Activated CD4-positive, alpha-beta T cell treated with anti-CD3 and anti-CD28 coated beads, Interleukin-2, amount 50 U/mL, for 4 hours (primary cell): ENCODE data around the gene POSTN.

Experiments
- DNase-seq, 2 experiments: peaks; one replicate each; pipeline ENCODE4 v3.0.0-alpha.2; 2020

Gene POSTN, protein sequence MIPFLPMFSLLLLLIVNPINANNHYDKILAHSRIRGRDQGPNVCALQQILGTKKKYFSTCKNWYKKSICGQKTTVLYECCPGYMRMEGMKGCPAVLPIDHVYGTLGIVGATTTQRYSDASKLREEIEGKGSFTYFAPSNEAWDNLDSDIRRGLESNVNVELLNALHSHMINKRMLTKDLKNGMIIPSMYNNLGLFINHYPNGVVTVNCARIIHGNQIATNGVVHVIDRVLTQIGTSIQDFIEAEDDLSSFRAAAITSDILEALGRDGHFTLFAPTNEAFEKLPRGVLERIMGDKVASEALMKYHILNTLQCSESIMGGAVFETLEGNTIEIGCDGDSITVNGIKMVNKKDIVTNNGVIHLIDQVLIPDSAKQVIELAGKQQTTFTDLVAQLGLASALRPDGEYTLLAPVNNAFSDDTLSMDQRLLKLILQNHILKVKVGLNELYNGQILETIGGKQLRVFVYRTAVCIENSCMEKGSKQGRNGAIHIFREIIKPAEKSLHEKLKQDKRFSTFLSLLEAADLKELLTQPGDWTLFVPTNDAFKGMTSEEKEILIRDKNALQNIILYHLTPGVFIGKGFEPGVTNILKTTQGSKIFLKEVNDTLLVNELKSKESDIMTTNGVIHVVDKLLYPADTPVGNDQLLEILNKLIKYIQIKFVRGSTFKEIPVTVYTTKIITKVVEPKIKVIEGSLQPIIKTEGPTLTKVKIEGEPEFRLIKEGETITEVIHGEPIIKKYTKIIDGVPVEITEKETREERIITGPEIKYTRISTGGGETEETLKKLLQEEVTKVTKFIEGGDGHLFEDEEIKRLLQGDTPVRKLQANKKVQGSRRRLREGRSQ

DNA sequence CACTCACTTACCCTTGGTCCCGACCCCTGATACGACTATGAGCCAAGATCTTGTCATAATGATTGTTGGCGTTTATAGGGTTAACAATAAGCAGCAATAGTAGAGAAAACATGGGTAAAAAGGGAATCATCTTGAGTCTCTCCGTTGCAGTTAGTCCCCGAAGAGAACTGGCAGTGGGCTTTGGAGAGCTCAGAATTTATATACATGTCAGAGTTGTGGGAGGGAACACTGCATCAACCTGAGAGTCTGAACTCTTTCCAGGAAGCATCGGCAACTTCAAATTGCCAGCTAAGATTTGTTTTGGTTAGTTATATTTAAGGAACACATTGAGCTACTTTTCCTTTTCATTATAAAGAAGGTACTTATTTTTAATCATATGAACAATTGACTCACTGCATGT is at the start of gene POSTN:
Gene POSTN, minus strand, starts transcription at position 172 of the 400 bp plus-strand sequence. Its CDS starts 42 bp downstream, at position 130.
- no peak for DNase-seq

DNA sequence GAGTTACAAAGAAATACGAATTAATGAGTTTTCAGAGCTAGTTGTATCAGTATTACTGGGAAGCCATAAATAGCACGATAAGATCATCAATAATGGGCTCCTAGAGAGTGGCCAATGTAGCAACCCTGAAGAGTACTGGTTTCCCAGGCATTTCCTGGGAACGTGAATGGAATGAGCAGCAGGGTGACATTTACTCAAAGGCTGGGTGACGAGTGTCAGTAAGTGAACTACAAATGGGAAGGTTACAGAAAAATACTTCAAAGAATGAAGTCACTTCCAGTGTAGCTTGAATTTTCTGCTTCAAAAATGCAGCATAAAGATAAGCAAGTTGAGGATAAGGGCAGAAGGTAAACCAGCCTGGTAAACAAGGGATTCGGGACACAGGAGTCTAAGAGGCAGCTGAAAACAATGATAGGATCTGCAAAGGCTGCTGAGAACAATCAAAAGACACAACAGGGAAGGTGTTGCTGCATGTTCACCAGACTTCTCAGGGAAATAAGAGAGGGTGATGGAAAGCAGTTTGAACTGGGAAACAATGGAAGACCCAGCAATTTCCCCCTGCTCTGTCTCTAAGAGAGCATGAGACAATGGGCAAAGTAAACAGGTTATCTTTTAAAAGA is 48.6 kb upstream of the POSTN start:
- DNase-seq = no peak

DNA sequence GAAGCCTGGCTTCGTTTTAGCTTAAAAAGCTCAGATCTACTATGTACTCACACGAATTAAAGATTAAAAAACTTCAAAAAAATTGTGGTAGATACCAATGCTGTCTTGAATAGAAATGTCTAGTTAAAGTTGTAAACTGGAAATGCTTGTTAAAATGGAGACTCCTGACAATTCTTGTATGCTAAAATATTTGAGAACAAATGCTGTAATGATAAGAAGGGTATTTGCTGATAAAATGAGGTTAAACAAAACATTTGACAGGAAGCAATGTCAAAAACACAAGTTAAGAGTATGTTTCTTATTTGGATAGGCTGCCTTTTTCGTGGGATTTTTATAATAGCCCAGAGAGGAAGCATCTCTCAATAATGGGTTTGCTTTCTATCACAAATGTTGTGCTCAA is 48.0 kb upstream of the POSTN start:
- no peak for DNase-seq

DNA sequence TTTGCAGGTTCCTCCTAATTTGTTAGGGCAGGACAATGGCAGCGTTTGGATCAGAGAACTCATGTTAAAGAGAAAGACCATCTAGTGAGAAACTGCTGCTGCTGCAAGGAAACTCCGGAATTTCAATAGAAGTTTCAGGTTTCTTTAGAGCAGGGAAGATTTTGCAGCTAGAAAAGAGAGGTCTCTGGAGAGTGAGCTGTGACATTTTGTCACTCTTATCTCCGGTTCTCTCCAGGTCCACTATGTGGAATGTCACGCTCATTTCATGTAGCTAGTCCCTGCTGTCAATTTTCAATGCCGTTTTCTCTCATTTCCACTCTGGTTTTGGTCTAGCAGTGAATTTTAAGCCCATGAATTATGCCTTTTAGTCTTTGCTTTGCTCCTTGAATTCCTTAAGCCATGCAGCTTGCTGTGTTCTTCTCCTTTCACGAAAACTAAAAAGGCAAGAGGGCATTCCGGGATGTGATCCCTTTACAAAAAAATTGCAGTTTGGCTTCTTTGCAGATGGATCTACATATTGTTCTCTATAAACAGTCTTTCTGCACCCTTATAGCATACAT is 46.7 kb upstream of the POSTN start:
- no peak for DNase-seq

DNA sequence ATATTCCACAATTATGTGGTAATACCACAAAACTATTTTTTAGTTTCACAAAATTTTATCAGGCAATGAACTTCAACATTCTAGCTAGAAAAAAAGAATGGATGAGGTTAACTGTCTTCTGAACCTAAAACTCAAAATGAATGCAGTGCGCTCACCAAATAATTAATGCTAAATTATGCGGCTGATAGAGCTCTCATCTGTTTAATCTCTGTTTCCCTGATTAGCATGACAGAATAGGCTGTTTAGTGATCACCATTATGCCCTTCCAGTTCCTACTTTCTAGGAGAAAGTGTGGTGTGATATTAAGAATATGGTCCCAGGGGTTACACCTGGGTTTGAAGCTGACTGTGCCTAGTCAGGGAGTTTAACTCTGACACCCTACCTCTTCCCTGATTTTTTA is 42.8 kb upstream of the POSTN start:
- no peak for DNase-seq

DNA sequence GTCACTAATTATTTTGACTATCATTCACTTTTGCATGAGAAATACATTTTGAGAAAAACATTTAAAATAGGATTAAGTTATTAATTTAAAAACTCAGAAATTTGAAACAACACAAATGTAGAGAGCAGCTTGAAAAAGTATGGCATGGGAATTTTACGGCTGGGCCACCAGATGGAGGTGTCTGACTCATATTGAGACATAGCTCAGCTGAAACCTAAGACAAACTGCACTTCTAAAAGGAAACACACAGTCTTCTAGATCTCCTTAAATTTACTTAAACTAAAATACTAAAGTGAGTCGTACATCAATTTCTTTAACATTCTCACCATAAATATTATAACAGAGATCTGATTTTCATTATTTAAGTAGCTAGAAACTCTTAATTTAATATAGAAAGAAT is 41.9 kb upstream of the POSTN start:
- DNase-seq = no peak

DNA sequence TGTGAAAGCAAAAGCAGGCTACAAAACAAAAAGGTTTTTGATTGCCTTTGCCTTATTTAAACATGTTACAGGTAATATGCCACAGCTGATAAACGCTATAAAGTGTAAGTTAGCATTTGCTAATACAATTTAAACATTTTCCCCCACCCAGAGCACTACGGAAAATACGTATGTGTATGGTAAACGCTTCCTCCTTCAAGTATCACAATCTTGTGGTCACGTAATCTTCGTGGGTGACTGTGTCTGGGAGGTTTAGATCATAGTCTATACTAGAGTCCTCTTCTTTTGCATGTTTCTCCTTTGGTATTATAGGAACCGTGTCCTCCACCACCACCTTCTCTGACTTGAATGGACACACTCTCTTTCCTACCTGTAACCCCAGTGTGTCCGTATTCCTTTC is 38.1 kb upstream of the POSTN start:
- no peak for DNase-seq

DNA sequence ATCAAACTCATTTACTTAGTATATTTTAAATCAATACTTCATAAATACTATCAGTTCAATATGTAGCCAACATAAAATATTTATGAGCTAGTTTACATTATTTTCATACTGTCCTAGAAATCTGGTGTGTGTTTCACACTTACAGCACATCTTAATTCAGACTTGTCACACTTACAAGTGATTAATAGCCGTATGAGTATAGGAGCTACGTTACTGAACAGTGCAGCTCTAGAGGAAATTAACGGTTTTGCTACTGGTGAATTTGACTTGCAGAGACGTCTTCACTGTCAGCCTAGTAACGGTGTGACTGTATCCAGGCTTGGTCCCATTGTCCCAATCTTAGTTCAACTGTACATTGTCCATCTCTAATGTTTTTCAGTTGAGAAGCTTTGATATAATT is 33.7 kb upstream of the POSTN start:
- DNase-seq = no peak

DNA sequence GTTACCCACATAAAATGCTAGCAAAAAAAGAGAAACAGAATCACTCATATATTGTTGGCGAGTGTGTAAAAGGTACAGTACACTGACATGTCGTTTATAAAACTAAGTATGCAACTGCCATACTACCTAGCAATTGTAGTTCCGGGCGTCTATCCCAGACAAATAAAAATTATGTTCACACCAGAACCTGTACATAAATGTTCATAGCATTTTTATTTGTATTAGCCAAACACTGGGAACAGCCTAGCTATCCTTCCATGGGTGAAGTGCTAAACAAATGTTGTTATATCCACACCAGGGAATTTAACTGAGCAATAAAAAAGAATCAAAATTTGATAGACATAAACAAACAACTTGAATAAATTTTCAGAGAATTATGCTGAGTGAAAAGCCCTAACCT is 28.9 kb upstream of the POSTN start:
- no peak for DNase-seq

DNA sequence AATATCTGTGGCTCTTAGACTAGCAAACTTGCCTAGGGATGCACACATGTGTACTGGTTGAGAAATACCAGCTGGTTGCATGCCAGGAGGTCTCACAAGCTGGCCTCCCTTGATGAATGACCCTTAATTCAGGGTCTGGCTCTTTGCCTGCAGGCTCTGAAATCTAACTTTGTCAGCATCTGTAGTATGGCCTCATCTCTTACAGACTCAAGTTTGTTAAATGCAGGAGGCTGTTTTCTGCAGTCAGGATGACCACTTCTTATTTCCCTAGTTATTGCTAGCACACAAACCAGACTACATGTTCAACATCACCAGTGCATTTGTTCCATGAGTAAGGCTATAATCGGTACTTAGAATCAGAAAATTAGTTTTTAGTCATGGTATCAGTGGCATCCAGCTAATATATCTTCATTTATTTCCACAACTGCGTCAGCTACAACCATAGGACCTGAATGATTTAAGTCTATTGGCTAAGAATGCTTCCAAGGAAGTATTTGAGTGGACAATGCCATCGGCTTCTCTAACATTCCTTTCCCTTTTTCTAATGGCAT is 23.3 kb upstream of the POSTN start:
- DNase-seq = no peak

DNA sequence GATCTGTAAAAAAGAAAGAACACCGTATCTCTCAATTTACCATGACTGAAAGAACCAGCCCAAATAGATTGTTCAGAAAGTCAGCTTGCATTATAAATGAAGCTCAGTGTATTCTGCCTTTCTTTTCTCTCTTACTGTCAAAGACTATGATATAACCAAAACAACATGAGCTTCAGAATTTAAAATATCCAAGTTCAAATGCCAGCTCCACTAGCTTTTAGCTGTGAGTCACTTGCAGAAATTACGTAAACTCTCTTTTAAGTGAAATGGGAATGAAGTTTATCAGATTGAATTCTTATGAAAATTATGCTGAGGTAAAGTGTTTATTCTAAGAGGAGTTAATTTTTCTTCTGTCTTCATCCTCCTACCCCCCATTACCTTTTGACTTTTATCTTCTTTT is 20.0 kb upstream of the POSTN start:
- DNase-seq = no peak

DNA sequence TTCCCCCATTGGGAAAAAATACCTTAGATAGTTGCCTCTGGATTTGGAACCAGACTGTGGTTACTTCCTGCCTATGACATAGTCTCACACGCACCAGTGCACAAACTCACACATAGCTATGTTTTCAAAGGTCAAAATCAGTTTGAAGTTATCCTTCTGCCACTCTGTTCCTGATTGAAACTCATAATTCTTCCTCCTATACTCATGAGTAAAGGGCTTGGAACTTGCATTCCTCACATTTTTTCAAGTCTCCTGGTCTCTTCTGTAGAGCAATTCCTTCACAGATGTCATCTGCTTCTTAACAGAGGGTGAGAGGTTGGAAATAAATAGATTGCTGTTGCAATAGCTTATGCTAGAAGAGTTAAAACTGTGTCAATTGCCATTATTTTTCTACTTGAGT is 18.6 kb upstream of the POSTN start:
- no peak for DNase-seq

DNA sequence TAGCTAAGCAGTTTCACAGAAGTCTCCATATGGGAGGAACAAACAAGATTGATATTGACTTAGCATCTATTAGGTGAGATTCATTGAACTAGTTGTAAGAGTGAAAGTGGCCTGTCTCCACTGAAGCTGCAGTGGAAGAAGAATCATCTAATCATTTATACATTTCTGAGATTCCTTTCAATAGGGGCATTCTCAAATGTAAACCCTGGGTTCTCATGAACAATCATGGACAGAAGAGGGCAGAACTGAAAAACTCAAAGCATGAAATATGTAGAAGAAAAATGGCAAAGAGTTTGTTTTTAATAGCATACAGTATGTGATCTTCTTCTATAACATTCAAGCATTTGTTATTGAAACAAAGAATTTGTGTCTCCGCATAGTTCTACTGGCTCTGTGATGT is 17.6 kb upstream of the POSTN start:
- DNase-seq = no peak

DNA sequence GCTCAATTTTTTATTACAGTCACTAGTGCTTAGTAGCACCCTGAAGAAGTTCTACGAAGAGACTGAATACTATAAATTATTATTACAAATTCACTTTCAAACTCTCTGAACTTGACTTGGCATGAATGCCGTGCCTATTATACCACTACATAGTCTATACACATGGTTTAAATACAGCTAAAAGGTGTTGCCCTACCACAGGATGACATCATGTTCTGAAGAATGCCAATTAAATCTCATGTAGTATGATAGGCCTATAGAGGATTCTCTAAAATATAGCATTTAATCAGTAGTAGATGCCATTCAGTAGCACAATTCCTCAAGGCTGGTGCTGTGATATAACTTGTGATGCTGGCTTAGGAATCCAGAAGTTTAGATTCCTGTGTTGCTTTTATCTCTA is 16.7 kb upstream of the POSTN start:
- no peak for DNase-seq

DNA sequence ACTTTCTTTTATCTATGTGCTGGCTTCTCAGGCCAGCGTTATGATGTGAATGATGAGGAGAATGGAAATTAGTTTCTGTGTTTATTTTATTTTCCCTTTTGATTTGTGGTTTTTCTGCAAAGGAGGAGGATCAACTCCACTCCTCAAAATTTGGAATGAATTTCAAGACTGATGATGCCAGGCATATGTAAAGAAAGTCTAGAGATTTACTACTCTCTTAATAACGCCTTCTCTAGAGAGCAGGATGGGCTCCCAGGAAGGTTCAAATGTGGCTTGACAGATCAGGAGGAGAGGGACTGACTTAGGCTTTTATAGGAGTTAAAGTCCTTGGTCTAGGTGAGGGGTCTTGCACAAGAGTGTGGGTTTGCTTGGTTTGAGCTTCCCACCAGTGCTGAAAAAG is 15.1 kb upstream of the POSTN start:
- no peak for DNase-seq

DNA sequence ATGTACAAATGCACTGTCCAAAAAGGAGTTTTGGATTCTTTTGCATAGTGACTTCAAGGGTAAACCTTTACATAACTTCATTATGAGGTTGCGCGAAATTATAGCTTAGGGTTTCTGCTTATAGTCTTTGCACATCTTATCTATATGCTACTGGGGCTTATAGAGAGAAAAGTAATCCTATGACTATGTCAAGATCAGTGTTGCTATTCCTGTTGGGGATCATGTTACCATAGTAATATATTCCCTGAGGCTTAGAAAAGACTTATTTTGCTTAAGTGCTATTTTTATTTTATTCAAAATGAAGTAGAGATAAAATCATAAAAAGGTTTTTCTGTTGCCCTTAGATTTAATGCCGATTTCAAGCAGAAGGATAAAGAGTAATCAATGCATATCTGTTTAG is 14.7 kb upstream of the POSTN start:
- DNase-seq = no peak

DNA sequence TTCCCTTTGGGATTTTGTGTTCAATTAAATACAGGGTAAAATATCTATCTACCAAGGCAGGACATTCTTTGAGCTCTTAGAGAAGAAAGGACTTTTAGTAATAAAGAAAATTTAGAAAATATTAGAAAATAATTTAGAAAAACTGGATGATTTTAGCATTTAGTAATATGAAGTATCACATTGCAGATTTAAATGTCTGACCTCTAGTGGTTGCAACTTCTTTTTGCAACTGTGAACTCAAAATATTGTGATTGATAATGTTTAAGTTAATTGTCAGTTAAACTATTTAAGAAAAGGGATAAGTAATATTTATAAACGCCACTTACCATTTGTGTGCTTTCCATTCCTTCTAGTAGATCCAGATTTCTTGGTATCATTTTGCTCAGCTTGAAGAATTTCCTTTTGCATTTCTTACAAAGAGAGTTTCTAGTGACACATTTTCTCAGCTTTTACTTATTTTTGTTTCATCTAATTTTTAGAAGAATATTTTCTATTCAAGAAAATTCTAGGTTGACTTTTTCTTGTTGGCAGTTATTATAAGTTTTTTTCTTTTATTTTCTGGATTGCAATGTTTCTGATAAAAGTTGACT is 10.3 kb upstream of the POSTN start:
- no peak for DNase-seq

DNA sequence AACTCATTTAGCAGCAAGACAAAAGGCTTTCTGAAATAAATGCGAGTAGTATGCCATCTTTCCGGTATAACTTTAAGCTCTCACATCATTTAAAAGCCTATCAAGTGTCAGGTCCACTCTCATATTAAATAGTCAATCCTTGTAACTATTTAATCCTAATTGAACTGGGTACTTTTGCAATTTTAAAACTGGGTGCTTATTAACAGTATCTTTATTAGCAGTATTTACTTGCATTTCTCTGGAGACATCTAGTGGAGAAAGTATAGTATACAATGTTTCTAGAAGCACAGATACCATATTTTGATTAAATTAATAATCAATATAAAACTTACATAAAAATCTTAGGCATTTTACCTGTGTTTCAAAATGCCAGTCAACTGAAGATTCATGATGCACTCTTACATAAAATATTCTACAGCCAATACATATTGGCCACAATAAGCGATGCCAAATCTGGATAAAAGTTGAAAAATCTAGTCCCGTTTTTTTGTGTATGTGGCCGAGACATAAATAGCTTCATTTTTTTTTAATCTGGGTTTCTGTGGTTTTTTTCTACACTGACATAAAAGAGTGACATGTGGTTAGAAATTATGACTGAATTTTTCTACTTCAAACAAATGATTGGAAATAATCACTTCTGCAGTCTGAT is 4.3 kb upstream of the POSTN start:
- DNase-seq = no peak

DNA sequence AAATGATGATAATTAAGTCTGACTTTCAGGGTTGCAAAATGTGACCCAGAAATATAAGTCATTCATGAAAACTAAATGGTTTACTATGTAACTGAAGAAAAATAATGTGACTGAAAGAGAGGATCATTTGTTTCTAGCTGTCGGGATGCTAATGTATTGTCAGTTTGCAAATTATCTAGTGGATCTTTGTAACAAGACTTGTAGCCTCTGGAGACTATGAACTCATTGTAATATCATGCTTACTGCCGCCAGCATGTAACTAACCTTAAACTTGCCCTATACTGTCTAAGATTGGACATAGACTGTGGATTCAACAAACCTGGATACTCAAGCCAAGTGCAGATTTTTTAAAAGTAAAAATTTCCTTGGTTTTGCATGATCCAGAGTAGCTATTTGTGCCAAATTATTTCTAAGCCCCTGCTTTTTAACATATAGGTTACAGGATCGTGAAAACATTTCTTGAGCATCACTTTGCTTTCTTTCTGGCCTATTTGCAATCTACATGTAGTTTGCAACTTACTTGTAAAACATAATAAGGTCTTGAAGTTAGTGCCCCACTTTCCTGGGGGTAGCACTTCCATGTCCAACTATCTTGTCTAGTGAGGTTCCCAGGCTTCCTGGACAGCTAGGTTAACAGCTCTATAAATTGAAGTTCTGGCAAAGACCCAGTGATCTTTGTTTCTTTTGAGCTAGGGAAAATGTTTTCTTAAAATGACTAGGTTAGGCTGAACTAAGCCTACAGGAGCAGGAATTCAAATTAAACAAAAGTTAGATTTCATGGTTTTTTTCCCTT is 3.3 kb upstream of the POSTN start:
- no peak for DNase-seq

DNA sequence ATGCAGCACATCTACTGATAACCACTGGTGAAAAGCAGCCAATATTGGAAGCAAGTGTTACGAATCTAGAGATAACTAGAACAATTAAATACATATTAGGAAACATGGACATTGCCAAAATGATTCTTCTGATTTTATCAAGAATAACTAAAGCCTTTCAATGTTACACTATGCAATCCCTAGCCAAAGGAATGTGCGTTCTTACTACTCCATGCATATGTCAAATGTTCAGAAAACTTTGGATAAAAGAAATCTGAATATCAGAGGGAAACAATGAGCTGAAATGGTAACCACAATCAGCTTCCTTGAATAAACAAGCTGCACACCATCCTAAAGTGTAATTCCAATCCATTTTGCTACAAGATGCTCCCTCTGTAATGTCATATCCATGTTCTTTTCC is 951 bp upstream of the POSTN start:
- DNase-seq = no peak

DNA sequence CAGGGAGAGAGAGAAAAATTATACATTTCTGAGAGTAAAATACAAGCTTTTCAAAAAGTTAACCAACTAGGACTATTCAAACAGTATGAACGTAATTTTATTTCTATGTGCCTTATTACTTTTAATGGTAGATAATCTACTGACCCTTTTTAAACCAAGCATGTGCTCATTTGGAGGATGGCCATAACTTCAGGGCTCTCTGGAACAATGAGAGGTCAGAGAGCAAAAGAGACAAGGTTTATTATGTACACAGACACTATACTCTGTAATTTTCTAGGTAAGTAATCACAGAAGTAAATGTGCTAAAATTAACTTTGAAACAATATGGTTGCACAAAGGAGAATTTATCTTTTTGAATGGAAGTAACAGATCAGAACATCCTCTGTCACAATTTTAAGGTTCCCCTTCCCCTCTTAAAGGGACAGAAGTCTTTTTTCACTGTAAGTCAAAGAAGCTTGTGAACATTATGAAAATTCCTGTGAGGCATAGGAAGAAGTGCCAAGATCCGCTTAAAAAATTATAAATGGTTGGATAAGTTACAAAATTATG is 1.0 kb downstream of the POSTN start:
- DNase-seq = no peak
